T-cell (primary cell): ENCODE data around the gene VANGL1. TPM values are rescaled to one million over a fixed set of nuclear protein-coding genes. Genes with fewer than 3 reads are reported as not detected.
A peak's percentile ranks its signal among the peaks of the same experiment; 100 is the strongest.

Experiments used
- ATAC-seq, 4 experiments: fragments of 200-7000 bp in 3 of 4; fragments of 150-1000 bp in 1 of 4; cut with Tn5 transposase; replicated peaks in 1 of 4; 1 replicate in 3 of 4; 2 replicates in 1 of 4; pipeline ENCODE4 v1.10.0; 2021; ENCODE audit warnings: moderate library complexity in 3 of 4, mild to moderate bottlenecking in 2 of 4, moderate number of reproducible peaks in 1 of 4
- CTCF ChIA-PET, 2 donors: fragments of 300-600 bp; sonication (Branson Sonifier 250); formaldehyde crosslinking; loops; one replicate each; lab custom pipeline; 2022; ENCODE audit warnings: antibody characterized with exemption in 2 of 2; lab: Charles Lee
- POLR2A ChIA-PET, 2 donors: fragments of 300-600 bp; sonication (Branson Sonifier 250); formaldehyde crosslinking; loops; one replicate each; lab custom pipeline; 2022; ENCODE audit warnings: antibody characterized with exemption in 2 of 2; lab: Charles Lee
- DNase-seq, 35 experiments: peaks; one replicate each; pipeline versions ENCODE4 v3.0.0 to v3.0.0-alpha.2; 2013 to 2023
- H3K27ac ChIP-seq: one replicate; pipeline ENCODE4 v1.5.1; 2013; ENCODE audit warnings: low read length
- H3K27me3 ChIP-seq, 2 experiments: replicated peaks in 1 of 2; 1 replicate in 1 of 2; 2 replicates in 1 of 2; pipeline versions ENCODE4 v1.6.1 to v1.7.0; 2013; ENCODE audit warnings: low read length in 1 of 2, mixed read lengths in 1 of 2; ENCODE audit not compliant: control insufficient read depth in 2 of 2, insufficient read depth in 2 of 2; ENCODE audit errors: extremely low read depth in 1 of 2
- H3K36me3 ChIP-seq, 2 donors: 1 replicate in 1 of 2; 2 replicates in 1 of 2; pipeline versions ENCODE4 v1.6.1 to v1.7.0; 2013; ENCODE audit warnings: low read length in 1 of 2; ENCODE audit not compliant: control insufficient read depth in 2 of 2, insufficient read depth in 1 of 2; ENCODE audit errors: extremely low read depth in 1 of 2
- H3K4me1 ChIP-seq, 2 experiments: 1 replicate in 1 of 2; 2 replicates in 1 of 2; pipeline versions ENCODE4 v1.6.1 to v1.7.0; 2013; ENCODE audit warnings: low read length in 2 of 2, mixed read lengths in 1 of 2; ENCODE audit not compliant: insufficient read depth in 2 of 2, control insufficient read depth in 1 of 2; ENCODE audit errors: extremely low read depth in 1 of 2
- H3K4me3 ChIP-seq, 2 donors: 1 replicate in 1 of 2; 2 replicates in 1 of 2; pipeline versions ENCODE4 v1.5.1 to v1.7.0; 2013; ENCODE audit warnings: mild to moderate bottlenecking in 2 of 2, low read length in 1 of 2, moderate library complexity in 1 of 2; ENCODE audit not compliant: control insufficient read depth in 1 of 2; ENCODE audit errors: extremely low read depth in 1 of 2
- H3K9me3 ChIP-seq: 2 replicates; pipeline ENCODE4 v1.7.0; 2013
- H3K27ac Mint-ChIP-seq, 2 donors: one replicate each; pipeline ENCODE4 v1.8.0; 2020 to 2021; ENCODE audit warnings: mild to moderate bottlenecking in 2 of 2, mixed read lengths in 2 of 2
- H3K27me3 Mint-ChIP-seq, 2 donors: one replicate each; pipeline ENCODE4 v1.8.0; 2021 to 2022; ENCODE audit warnings: mixed read lengths in 2 of 2
- H3K36me3 Mint-ChIP-seq: one replicate; pipeline ENCODE4 v1.8.0; 2021; ENCODE audit warnings: mixed read lengths
- H3K4me1 Mint-ChIP-seq, 3 donors: one replicate each; pipeline ENCODE4 v1.8.0; 2020 to 2022; ENCODE audit warnings: mixed read lengths in 3 of 3, mild to moderate bottlenecking in 1 of 3
- H3K4me3 Mint-ChIP-seq, 3 donors: one replicate each; pipeline ENCODE4 v1.8.0; 2020 to 2022; ENCODE audit warnings: mild to moderate bottlenecking in 3 of 3, mixed read lengths in 3 of 3, moderate library complexity in 3 of 3
- H3K9me3 Mint-ChIP-seq, 3 donors: one replicate each; pipeline ENCODE4 v1.8.0; 2020 to 2022; ENCODE audit warnings: mixed read lengths in 3 of 3
- WGBS: methylation state at CpG from one replicate; pipeline ENCODE4 v1.1.5; 2013; ENCODE audit warnings: missing lambda C conversion rate; ENCODE audit not compliant: insufficient coverage; 5-methylcytosine and 5-hydroxymethylcytosine counted together
- total RNA-seq, 35 experiments: library from RNA in 6 of 35; stranded (reverse) in 6 of 35; fragments of 120-200 nt in 1 of 35; gene quantifications; one replicate each; pipeline versions ENCODE4 v1.2.1 to v1.2.4 and lab custom pipeline; 2013 to 2026

Gene VANGL1
- total RNA-seq, 5 donors from 2014 or later (not counting 1 experiment from before 2014, with no cell fraction given): 1.7 to 2.5 (median 2.4) TPM

GRCh38 chr1:115706587-115707425, 65.0 kb downstream of the VANGL1 start:
- no peak overlapping the region for H3K4me3 ChIP-seq
- 75% methylated on average over 2 of the region's 8 CpGs for WGBS
- Mint-ChIP-seq H3K9me3 (no peaks in the 10 kb centered on the region), H3K4me3 (no peak overlapping the region), H3K36me3 (no peaks in the 10 kb centered on the region), H3K27me3 (peaks cover 15 to 27% of the 10 kb centered on the region in 2 donors), H3K4me1 (no peaks in the 10 kb centered on the region), H3K27ac (no peak overlapping the region)
- ChIA-PET CTCF (interaction anchor here (0.6 to 2.4 kb wide), 26 partner anchors 8 to 1608 kb away, joined by 3 to 6 read pairs (median 3); no protein-coding TSS in a partner anchor), POLR2A (interaction anchor here in 1 of 2 donors (0.6 kb wide), 1 partner anchor 450 kb away, joined by 4 read pairs; no protein-coding TSS in a partner anchor)
- ATAC-seq (no peak), DNase-seq (peak in 2 of 35 experiments; percentile 6 to 42)
- no peak overlapping the region for H3K27ac ChIP-seq
- H3K4me1 ChIP-seq: no peaks in the 10 kb centered on the region
- H3K9me3 ChIP-seq: no peaks in the 10 kb centered on the region
- peaks cover 0 to 25% of the 10 kb centered on the region in 2 experiments for H3K27me3 ChIP-seq
- no peaks in the 10 kb centered on the region for H3K36me3 ChIP-seq

GRCh38 chr1:115710859-115711624, 69.3 kb downstream of the VANGL1 start:
- Histone ChIP-seq H3K36me3 (no peaks in the 10 kb centered on the region), H3K9me3 (no peaks in the 10 kb centered on the region), H3K4me1 (no peaks in the 10 kb centered on the region), H3K27me3 (peaks cover 0 to 24% of the 10 kb centered on the region in 2 experiments), H3K27ac (no peak overlapping the region), H3K4me3 (no peak overlapping the region)
- Mint-ChIP-seq H3K27me3 (peaks cover 21 to 23% of the 10 kb centered on the region in 2 donors), H3K27ac (no peak overlapping the region), H3K4me1 (no peaks in the 10 kb centered on the region), H3K4me3 (no peak overlapping the region), H3K36me3 (no peaks in the 10 kb centered on the region), H3K9me3 (no peaks in the 10 kb centered on the region)
- WGBS: 63% methylated on average over 4 of the region's 9 CpGs
- DNase-seq: no peak
- POLR2A ChIA-PET: no interaction called here
- ATAC-seq: no peak
- CTCF ChIA-PET: interaction anchor here in 1 of 2 donors (0.7 kb wide), 1 partner anchor 245 kb away, joined by 6 read pairs; no protein-coding TSS in a partner anchor

GRCh38 chr1:115712911-115713609, 71.3 kb downstream of the VANGL1 start:
- no peak overlapping the region for H3K27ac Mint-ChIP-seq
- CTCF ChIA-PET: no interaction called here

GRCh38 chr1:115713906-115714305, 72.1 kb downstream of the VANGL1 start:
- Mint-ChIP-seq H3K27me3 (peaks cover 21% of the 10 kb centered on the region in 2 donors), H3K36me3 (no peaks in the 10 kb centered on the region), H3K4me3 (no peak overlapping the region), H3K4me1 (no peaks in the 10 kb centered on the region), H3K9me3 (no peaks in the 10 kb centered on the region), H3K27ac (no peak overlapping the region)
- ChIA-PET POLR2A (no interaction called here), CTCF (interaction anchor here in 1 of 2 donors (1.4 kb wide), 1 partner anchor 8 kb away, joined by 4 read pairs; no protein-coding TSS in a partner anchor)
- Histone ChIP-seq H3K27ac (no peak overlapping the region), H3K4me3 (no peak overlapping the region), H3K27me3 (peaks cover 0 to 15% of the 10 kb centered on the region in 2 experiments), H3K4me1 (no peaks in the 10 kb centered on the region), H3K36me3 (no peaks in the 10 kb centered on the region), H3K9me3 (no peaks in the 10 kb centered on the region)
- no peak for ATAC-seq
- DNase-seq: no peak
- WGBS: no CpG with 5 or more reads among the region's 5 CpGs

More at GRCh38 chr1:115712911-115713609, 71.3 kb downstream of the VANGL1 start:
- H3K9me3 ChIP-seq: no peaks in the 10 kb centered on the region
- Mint-ChIP-seq H3K4me3 (no peak overlapping the region), H3K4me1 (no peaks in the 10 kb centered on the region), H3K9me3 (no peaks in the 10 kb centered on the region), H3K27me3 (peaks cover 19 to 21% of the 10 kb centered on the region in 2 donors), H3K36me3 (no peaks in the 10 kb centered on the region)
- H3K4me3 ChIP-seq: no peak overlapping the region
- H3K4me1 ChIP-seq: no peaks in the 10 kb centered on the region
- no peak for DNase-seq
- no peaks in the 10 kb centered on the region for H3K36me3 ChIP-seq
- no peak for ATAC-seq
- no peak overlapping the region for H3K27ac ChIP-seq
- 82% methylated on average over 6 of the region's 10 CpGs for WGBS
- POLR2A ChIA-PET: interaction anchor here in 1 of 2 donors (0.6 kb wide), 1 partner anchor 780 kb away, joined by 7 read pairs; no protein-coding TSS in a partner anchor
- H3K27me3 ChIP-seq: peaks cover 0 to 18% of the 10 kb centered on the region in 2 experiments

GRCh38 chr1:115714572-115715141, 72.9 kb downstream of the VANGL1 start:
- no peak for DNase-seq
- no peak overlapping the region for H3K27ac Mint-ChIP-seq
- H3K36me3 Mint-ChIP-seq: no peaks in the 10 kb centered on the region
- Histone ChIP-seq H3K27ac (no peak overlapping the region), H3K4me1 (no peaks in the 10 kb centered on the region), H3K4me3 (no peak overlapping the region), H3K36me3 (no peaks in the 10 kb centered on the region), H3K9me3 (no peaks in the 10 kb centered on the region), H3K27me3 (peaks cover 0 to 20% of the 10 kb centered on the region in 2 experiments)
- ChIA-PET POLR2A (no interaction called here), CTCF (interaction anchor here in 1 of 2 donors (1.4 kb wide), 1 partner anchor 9 kb away, joined by 4 read pairs; no protein-coding TSS in a partner anchor)
- no peak overlapping the region for H3K4me3 Mint-ChIP-seq
- H3K27me3 Mint-ChIP-seq: peaks cover 17% of the 10 kb centered on the region in 2 donors
- no peaks in the 10 kb centered on the region for H3K4me1 Mint-ChIP-seq
- WGBS: no CpG with 5 or more reads among the region's 1 CpG
- ATAC-seq: no peak
- H3K9me3 Mint-ChIP-seq: no peaks in the 10 kb centered on the region
